Peyer's patch (tissue), 4 donors: ENCODE results near the gene TMEM170B. TPM values are rescaled to one million over a fixed set of nuclear protein-coding genes. Genes with fewer than 3 reads are reported as not detected.

Source experiments
- DNase-seq, 3 donors: peaks; one replicate each; pipeline ENCODE4 v3.0.0-alpha.2; 2017 to 2019
- H3K27ac ChIP-seq, 4 donors: fragments of 200-600 bp; sonication (generic); one replicate each; pipeline ENCODE4 v1.5.1; 2016 to 2019
- H3K27me3 ChIP-seq, 2 donors: fragments of 200-600 bp; sonication (generic); one replicate each; pipeline ENCODE4 v1.5.1; 2019
- H3K36me3 ChIP-seq, 3 donors: fragments of 200-600 bp; sonication (generic); one replicate each; pipeline ENCODE4 v1.5.1; 2016 to 2019
- H3K4me1 ChIP-seq, 4 donors: fragments of 200-600 bp; sonication (generic); one replicate each; pipeline ENCODE4 v1.5.1; 2016 to 2019
- H3K4me3 ChIP-seq, 4 donors: fragments of 200-600 bp; sonication (generic); 1 replicate in 3 of 4; 2 replicates in 1 of 4; pipeline ENCODE4 v1.5.1; 2016 to 2019; ENCODE audit warnings: mild to moderate bottlenecking in 1 of 4
- H3K9me3 ChIP-seq, 4 donors: fragments of 200-600 bp; sonication (generic); one replicate each; pipeline ENCODE4 v1.5.1; 2016 to 2019; ENCODE audit warnings: mild to moderate bottlenecking in 1 of 4
- CTCF ChIP-seq, 6 experiments: fragments of 450-650 bp in 4 of 6; fragments of 200-600 bp in 2 of 6; sonication (generic) in 1 of 6; IDR thresholded peaks; one replicate each; pipeline ENCODE4 v1.5.1; 2017 to 2019; ENCODE audit warnings: antibody characterized with exemption in 6 of 6, mild to moderate bottlenecking in 3 of 6, moderate library complexity in 1 of 6
- POLR2A ChIP-seq, 2 donors: fragments of 450-650 bp; IDR thresholded peaks; one replicate each; pipeline ENCODE4 v1.5.1; 2017; ENCODE audit warnings: antibody characterized with exemption in 2 of 2, mild to moderate bottlenecking in 2 of 2, moderate library complexity in 2 of 2
- total RNA-seq, 4 donors: library from RNA; depleted of rRNA; stranded (reverse); fragments of >200 nt; gene quantifications; one replicate each; pipeline ENCODE4 v1.1.0, GENCODE V29; 2016

TMEM170B gene
- total RNA-seq, 4 donors from 2014 or later: 0.35 to 1.7 (median 0.96) TPM

DNA sequence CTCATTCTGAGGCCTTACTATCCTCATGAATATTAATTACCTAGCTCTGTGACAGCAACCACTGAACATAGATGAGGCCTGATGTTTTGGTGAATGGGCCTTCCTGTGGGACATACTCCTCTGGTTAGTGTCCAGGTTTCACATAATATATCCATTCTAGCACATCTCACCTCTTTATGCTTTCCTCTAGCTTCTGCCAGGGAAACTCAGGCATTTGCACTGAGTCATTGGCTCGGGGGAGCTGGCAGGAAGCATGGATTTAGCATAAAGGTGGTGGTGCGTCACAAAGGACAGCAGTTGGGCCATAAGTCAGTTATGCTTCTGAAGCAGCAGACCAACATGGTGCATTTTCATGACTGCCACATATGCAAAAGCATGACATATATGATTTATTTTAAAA, 37.5 kb upstream of the TMEM170B start:
- no peaks in the 10 kb centered on the region for H3K36me3 ChIP-seq
- no peaks in the 10 kb centered on the region for H3K27me3 ChIP-seq
- H3K9me3 ChIP-seq: no peaks in the 10 kb centered on the region
- peaks cover 0 to 5% (median 0%) of the 10 kb centered on the region in 4 donors for H3K4me1 ChIP-seq
- no peak overlapping the region for H3K4me3 ChIP-seq
- DNase-seq: no peak
- TF ChIP-seq CTCF (IDR thresholded peaks at IDR 0.05) (no peak), POLR2A (IDR thresholded peaks at IDR 0.05) (no peak)
- H3K27ac ChIP-seq: no peak overlapping the region

- Histone ChIP-seq H3K9me3 (no peaks in the 10 kb centered on the region), H3K27ac (no peak overlapping the region), H3K4me3 (no peak overlapping the region), H3K36me3 (no peaks in the 10 kb centered on the region), H3K27me3 (no peaks in the 10 kb centered on the region), H3K4me1 (no peaks in the 10 kb centered on the region)
- no peak for DNase-seq
- TF ChIP-seq POLR2A (IDR thresholded peaks at IDR 0.05) (no peak), CTCF (IDR thresholded peaks at IDR 0.05) (no peak)
Measured at GRCh38 chr6:11509471-11509870, 28.1 kb upstream of the TMEM170B start.

DNA sequence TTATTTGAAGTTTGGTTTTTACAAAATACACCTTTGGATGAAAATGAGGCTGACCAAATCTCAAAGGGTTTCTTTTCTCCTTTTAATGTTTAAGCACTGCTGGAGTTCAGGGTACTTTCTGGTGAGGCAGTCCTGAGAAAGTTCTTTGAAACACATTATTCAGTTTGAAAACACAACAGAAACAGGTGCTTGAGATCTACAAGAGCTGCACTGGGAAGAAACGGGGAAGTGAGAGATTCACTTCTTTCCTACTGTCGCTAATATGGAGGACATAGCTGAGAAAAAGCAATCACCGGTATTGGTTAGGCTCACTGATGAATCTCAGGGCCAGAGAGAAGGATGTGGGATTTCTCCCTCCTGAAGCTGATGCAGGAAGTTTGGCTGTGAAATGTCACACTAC, 22.9 kb upstream of the TMEM170B start:
- Histone ChIP-seq H3K4me1 (no peaks in the 10 kb centered on the region), H3K27ac (no peak overlapping the region), H3K9me3 (peaks cover 0 to 6% (median 0%) of the 10 kb centered on the region in 4 donors), H3K27me3 (no peaks in the 10 kb centered on the region), H3K4me3 (no peak overlapping the region), H3K36me3 (no peaks in the 10 kb centered on the region)
- DNase-seq: no peak
- TF ChIP-seq CTCF (IDR thresholded peaks at IDR 0.05) (no peak), POLR2A (IDR thresholded peaks at IDR 0.05) (no peak)

DNA sequence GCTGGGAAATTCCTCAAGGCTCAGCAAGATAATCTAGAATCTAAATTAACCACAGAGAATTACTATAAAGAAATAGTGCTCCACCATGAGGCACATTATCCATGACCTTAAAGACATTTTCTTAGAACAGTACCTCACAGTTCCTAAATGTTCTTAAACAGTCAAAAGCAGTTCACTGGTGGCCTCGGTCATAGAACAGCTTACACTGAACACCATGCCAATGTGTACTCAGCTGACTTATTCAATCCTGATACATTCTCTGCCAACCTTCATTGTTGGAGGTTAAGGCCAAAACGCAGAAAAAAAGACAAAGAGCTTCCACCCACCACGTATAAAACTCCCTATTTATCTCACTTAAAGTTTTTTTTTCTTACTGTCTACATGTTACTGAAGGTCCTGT, 21.8 kb upstream of the TMEM170B start:
- no peak for DNase-seq
- TF ChIP-seq CTCF (IDR thresholded peaks at IDR 0.05) (no peak), POLR2A (IDR thresholded peaks at IDR 0.05) (no peak)
- Histone ChIP-seq H3K4me3 (no peak overlapping the region), H3K27ac (no peak overlapping the region), H3K4me1 (peaks cover 0 to 3% (median 0%) of the 10 kb centered on the region in 4 donors), H3K9me3 (peaks cover 0 to 6% (median 0%) of the 10 kb centered on the region in 4 donors), H3K36me3 (no peaks in the 10 kb centered on the region), H3K27me3 (no peaks in the 10 kb centered on the region)

DNA sequence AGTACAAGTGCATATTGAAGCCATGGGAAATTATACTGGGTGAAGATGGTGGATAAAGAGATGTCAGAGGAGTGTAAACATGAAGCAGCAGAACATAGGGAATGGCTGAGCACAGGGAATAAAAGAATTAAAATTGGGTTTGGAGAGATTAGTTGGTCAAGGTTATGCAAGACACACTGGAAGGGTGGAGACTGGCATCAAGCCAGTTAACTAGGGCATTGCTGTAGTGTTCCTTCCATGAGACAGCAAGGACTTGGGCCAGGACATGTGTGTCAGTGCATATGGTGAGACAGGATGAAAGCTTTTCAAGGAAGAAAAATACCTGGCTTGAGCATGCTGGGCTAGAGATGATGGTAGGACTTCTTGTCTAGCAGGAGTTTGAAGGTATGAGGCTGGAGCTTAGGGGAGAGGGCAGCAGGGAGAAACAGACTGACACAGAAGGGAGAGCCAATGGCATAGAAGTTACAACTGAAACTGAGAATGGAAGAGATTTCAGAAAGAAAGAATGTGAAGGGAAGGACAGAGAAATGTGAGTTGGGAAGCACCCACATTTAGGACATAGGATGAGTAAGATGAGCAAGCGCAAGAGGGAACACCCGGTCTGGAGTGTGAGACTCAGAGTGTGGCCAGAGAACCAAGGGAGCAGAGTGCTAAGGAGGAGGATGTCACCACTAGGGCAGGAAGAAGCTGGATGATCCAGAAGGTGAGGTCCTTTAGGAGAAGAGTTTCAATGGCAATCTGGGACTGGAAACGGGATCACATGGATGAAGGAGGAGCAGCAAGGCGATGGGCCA, 14.5 kb upstream of the TMEM170B start:
- no peak overlapping the region for H3K27ac ChIP-seq
- TF ChIP-seq CTCF (IDR thresholded peaks at IDR 0.05) (no peak), POLR2A (IDR thresholded peaks at IDR 0.05) (no peak)
- H3K4me3 ChIP-seq: no peak overlapping the region
- H3K4me1 ChIP-seq: peaks cover 0 to 3% (median 0%) of the 10 kb centered on the region in 4 donors
- H3K36me3 ChIP-seq: no peaks in the 10 kb centered on the region
- no peak for DNase-seq
- peaks cover 0 to 2% (median 0%) of the 10 kb centered on the region in 4 donors for H3K9me3 ChIP-seq
- no peaks in the 10 kb centered on the region for H3K27me3 ChIP-seq
